GM12878 (cell line): ENCODE results near the gene ZNF334. TPM values are rescaled to one million over a fixed set of nuclear protein-coding genes. Genes with fewer than 3 reads are reported as not detected.

ENCODE experiments used
- ATAC-seq: fragments of 200-7000 bp; cut with Tn5 transposase; 3 replicates; pipeline ENCODE4 v1.9.1; 2020; ENCODE audit warnings: mild to moderate bottlenecking, moderate library complexity
- BruUV-seq: library from RNA; stranded (reverse); fragments of 400-500 nt; replicated peaks from 2 replicates; lab custom pipeline; 2021; lab: Mats Ljungman, UMichigan
- CTCF ChIA-PET: fragments of 300-600 bp; sonication (Branson Sonifier 250); formaldehyde crosslinking; extraction: SDS; loops from one replicate; lab custom pipeline; 2021; ENCODE audit warnings: inconsistent platforms; lab: Yijun Ruan, JAX
- POLR2A ChIA-PET: fragments of 350-600 bp; formaldehyde crosslinking; extraction: SDS; loops from one replicate; lab custom pipeline; 2021; ENCODE audit warnings: inconsistent platforms; lab: Charles Lee
- RAD21 ChIA-PET: fragments of 300-600 bp; sonication (Branson Sonifier 250); formaldehyde crosslinking; loops from one replicate; lab custom pipeline; 2023; ENCODE audit warnings: antibody characterized with exemption; ENCODE audit not compliant: unreplicated experiment; lab: Charles Lee
- SMC1A ChIA-PET: fragments of 300-600 bp; sonication (Branson Sonifier 250); formaldehyde crosslinking; loops from one replicate; lab custom pipeline; 2023; ENCODE audit not compliant: unreplicated experiment, uncharacterized antibody; lab: Charles Lee
- DNase-seq: peaks from one replicate; pipeline ENCODE4 v3.0.0-alpha.2; 2011; ENCODE audit warnings: low read depth, low spot score
- FAIRE-seq: peaks from 3 replicates; lab custom pipeline; 2011; peaks lifted over from hg19 to GRCh38; lab: Jason Lieb, UNC
- H2AFZ ChIP-seq: 2 replicates; pipeline ENCODE4 v1.6.0; 2011; ENCODE audit warnings: low read depth, low read length, control low read depth; ENCODE audit not compliant: control insufficient read depth
- H3K27ac ChIP-seq: 2 replicates; pipeline ENCODE4 v1.5.1; 2011; ENCODE audit warnings: control low read depth; ENCODE audit not compliant: control insufficient read depth, insufficient read depth
- H3K27me3 ChIP-seq, 2 experiments: replicated peaks in 1 of 2; 2 replicates each; pipeline versions ENCODE4 v1.6.0 to v1.6.1; 2011; ENCODE audit warnings: low read length in 1 of 2; ENCODE audit not compliant: control insufficient read depth in 2 of 2, insufficient read depth in 2 of 2
- H3K36me3 ChIP-seq, 2 experiments: 2 replicates each; pipeline ENCODE4 v1.5.1; 2011; ENCODE audit warnings: low read length in 1 of 2; ENCODE audit not compliant: control insufficient read depth in 2 of 2, insufficient read depth in 2 of 2
- H3K4me1 ChIP-seq: 2 replicates; pipeline ENCODE4 v1.6.1; 2011; ENCODE audit warnings: mild to moderate bottlenecking, low read length, moderate library complexity, mixed read lengths; ENCODE audit not compliant: control insufficient read depth, insufficient read depth
- H3K4me2 ChIP-seq: 2 replicates; pipeline ENCODE4 v1.6.0; 2011; ENCODE audit warnings: control low read depth; ENCODE audit not compliant: control insufficient read depth, insufficient read depth
- H3K4me3 ChIP-seq: fragments of 200-600 bp; sonication (generic); 2 replicates; pipeline ENCODE4 v1.5.1; 2016
- H3K79me2 ChIP-seq: 2 replicates; pipeline ENCODE4 v1.6.0; 2011; ENCODE audit warnings: low read length; ENCODE audit not compliant: control insufficient read depth, insufficient read depth
- H3K9ac ChIP-seq: 2 replicates; pipeline ENCODE4 v1.8.0; 2011; ENCODE audit warnings: low read length, control low read depth, mixed read lengths; ENCODE audit not compliant: control insufficient read depth, insufficient read depth
- H3K9me3 ChIP-seq: replicated peaks from 3 replicates; pipeline ENCODE4 v1.5.1; 2011; ENCODE audit warnings: mild to moderate bottlenecking, low read length; ENCODE audit not compliant: control insufficient read depth, insufficient read depth
- H4K20me1 ChIP-seq: 2 replicates; pipeline ENCODE4 v1.6.0; 2011; ENCODE audit not compliant: control insufficient read depth, insufficient read depth
- CTCF ChIP-seq, 3 experiments: IDR thresholded peaks in 2 of 3; conservative IDR thresholded peaks in 1 of 3; 2 replicates each; pipeline ENCODE4 v1.5.1; 2011; ENCODE audit warnings: low read depth in 3 of 3, low read length in 3 of 3, mild to moderate bottlenecking in 3 of 3, control low read depth in 2 of 3, moderate library complexity in 2 of 3, inconsistent platforms in 1 of 3, mixed read lengths in 1 of 3; ENCODE audit not compliant: control insufficient read depth in 2 of 3, insufficient read depth in 1 of 3; ENCODE audit errors: extremely low read depth in 1 of 3
- E2F8 ChIP-seq: fragments of 450-650 bp; IDR thresholded peaks from 2 replicates; pipeline ENCODE4 v1.6.1; 2018; ENCODE audit warnings: mild to moderate bottlenecking, low read depth, moderate library complexity; ENCODE audit not compliant: partially characterized antibody
- NR2C2 ChIP-seq: IDR thresholded peaks from 2 replicates; pipeline ENCODE4 v1.6.1; 2011; ENCODE audit warnings: borderline replicate concordance, low read depth; ENCODE audit not compliant: control insufficient read depth, insufficient read length
- PAX5 ChIP-seq: IDR thresholded peaks from 2 replicates; pipeline ENCODE4 v1.6.1; 2011; ENCODE audit warnings: low read depth, low read length, borderline replicate concordance
- PKNOX1 ChIP-seq: fragments of 450-650 bp; IDR thresholded peaks from 2 replicates; pipeline ENCODE4 v1.6.1; 2016; ENCODE audit warnings: mild to moderate bottlenecking
- RBBP5 ChIP-seq: fragments of 200-600 bp; sonication (generic); conservative IDR thresholded peaks from 2 replicates; pipeline ENCODE4 v1.6.1; 2016
- SMC3 ChIP-seq: IDR thresholded peaks from 2 replicates; pipeline ENCODE4 v1.6.1; 2011; ENCODE audit warnings: low read length, improper control_type of control experiment, borderline replicate concordance
- SPI1 ChIP-seq: IDR thresholded peaks from 2 replicates; pipeline ENCODE4 v1.6.1; 2011; ENCODE audit warnings: low read depth, mild to moderate bottlenecking, low read length, moderate library complexity, borderline replicate concordance; ENCODE audit not compliant: insufficient read depth
- SREBF1 ChIP-seq: IDR thresholded peaks from 2 replicates; pipeline ENCODE4 v1.6.1; 2012; ENCODE audit warnings: mild to moderate bottlenecking, low read length
- WGBS: methylation state at CpG from one replicate; pipeline ENCODE4 v1.1.6; 2016; ENCODE audit warnings: low lambda C conversion rate; ENCODE audit not compliant: insufficient replicate concordance, insufficient coverage; ENCODE audit errors: missing lambda C conversion rate; 5-methylcytosine and 5-hydroxymethylcytosine counted together
- in situ Hi-C: fragments of 300-500 bp; cut with MboI; formaldehyde crosslinking; loops from 9 replicates; pipeline ENCODE4 v1.14.3; 2018; ENCODE audit warnings: mixed read lengths
- intact Hi-C: fragments of 100-400 bp; cut with micrococcal nuclease; formaldehyde crosslinking; loops from one replicate; pipeline ENCODE4 v1.14.2; 2022; ENCODE audit not compliant: unreplicated experiment
- polyA plus RNA-seq, 11 experiments: library from polyadenylated mRNA; depleted of rRNA in 4 of 11; unstranded in 6 of 11; stranded (reverse) in 5 of 11; fragments of >200 nt; fragmentation: Nextera tagmentation in 4 of 11; fragmentation: Illumina TruSeq in 1 of 11; extraction: Ambion mirVana in 4 of 11; extraction: Trizol in 1 of 11; gene quantifications; 1 replicate in 1 of 11; 2 replicates in 10 of 11; pipeline versions ENCODE4 v1.2.1 to v1.2.3, GENCODE V29; 2011 to 2016; ENCODE audit warnings: inconsistent platforms in 2 of 11, missing spikeins in 2 of 11, low read depth in 1 of 11
- total RNA-seq, 4 experiments: library from RNA; depleted of rRNA in 3 of 4; stranded (reverse); fragments of >200 nt in 3 of 4; fragmentation: Illumina TruSeq in 1 of 4; extraction: Trizol in 1 of 4; gene quantifications; 2 replicates each; pipeline versions ENCODE4 v1.2.1 to v1.2.3, GENCODE V29; 2013 to 2021
- TF ChIP-seq, protein P1 (sequence below): fragments of 450-650 bp; IDR thresholded peaks from 2 replicates; pipeline ENCODE4 v1.6.1; 2017; ENCODE audit warnings: mild to moderate bottlenecking, moderate library complexity

The ZNF334 gene
- total and polyA plus RNA-seq, 10 of the 15 experiments (the other 5 are each of a cell fraction or from before 2014, with no cell fraction given) = 0.08 to 2.0 (median 1.2) TPM

DNA sequence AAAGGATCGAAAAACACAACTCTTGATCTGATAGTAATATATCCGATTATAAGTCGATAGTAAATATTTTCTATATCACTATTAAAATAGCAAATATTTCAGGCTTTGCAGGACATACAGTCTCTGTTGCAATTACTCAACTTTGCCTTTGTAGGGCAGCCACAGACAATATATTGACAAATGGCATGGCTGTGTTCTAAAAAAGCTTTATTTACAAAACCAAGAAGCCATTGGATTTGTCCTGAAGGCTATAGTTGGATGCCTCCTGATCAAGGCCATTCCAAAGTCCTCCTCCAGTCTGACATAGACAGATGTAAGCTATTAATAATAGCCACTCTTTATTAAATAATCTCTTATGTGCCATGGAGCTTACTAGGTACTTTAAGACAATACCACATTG is 31.2 kb upstream of the ZNF334 start:
- POLR2A ChIA-PET = no interaction called here
- intact Hi-C loops = loop anchor here (5.0 kb wide), 1 partner anchor 138 kb away; no protein-coding TSS in a partner anchor
- ATAC-seq (no peak), FAIRE-seq (no peak), DNase-seq (no peak)
- Histone ChIP-seq H3K36me3 (no peaks in the 10 kb centered on the region), H3K79me2 (no peaks in the 10 kb centered on the region), H3K27ac (no peak overlapping the region; the same call in 1 of the 2 replicates), H3K4me2 (peak overlapping the region; percentile 84), H3K9me3 (no peaks in the 10 kb centered on the region; the same call in 2 of the 3 replicates), H3K27me3 (no peaks in the 10 kb centered on the region), H2AFZ (no peak overlapping the region), H4K20me1 (no peaks in the 10 kb centered on the region), H3K4me3 (no peak overlapping the region), H3K4me1 (peaks cover 25% of the 10 kb centered on the region), H3K9ac (no peak overlapping the region)
- CTCF ChIA-PET = interaction anchor here (0.6 to 2.7 kb wide), 20 partner anchors 10 to 208 kb away, joined by 3 to 12 read pairs (median 4); partner anchors contain the start of gene TP53RK
- SMC1A ChIA-PET = interaction anchor here (0.5 to 1.8 kb wide), 14 partner anchors 11 to 592 kb away, joined by 3 to 12 read pairs (median 4); partner anchors contain the start of gene TP53RK
- RAD21 ChIA-PET = interaction anchor here (1.0 to 1.7 kb wide), 6 partner anchors 11 to 142 kb away, joined by 3 to 19 read pairs (median 4); no protein-coding TSS in a partner anchor
- WGBS = 75% methylated on average over 3 of the region's 3 CpGs
- in situ Hi-C loops = no loop called here
- BruUV-seq = no TSS peak
- TF ChIP-seq RBBP5 = no peak
- no peak for TF ChIP-seq PKNOX1
- no peak for TF ChIP-seq SREBF1
- no peak for TF ChIP-seq SPI1
- TF ChIP-seq CTCF (IDR thresholded peaks at IDR 0.05 in 2 of 3, conservative IDR thresholded peaks at IDR 0.05 in 1 of 3; ENCODE audit: control insufficient read depth in 2 of 3, extremely low read depth in 1 of 3, insufficient read depth in 1 of 3, low read depth in 3 of 3, low read length in 3 of 3) = peak in 2 of 3 experiments; percentile 30 to 31; a peak in 3 of 6 replicates
- TF ChIP-seq PAX5 = no peak
- TF ChIP-seq SMC3 = peak; percentile 41; the same call in 1 of the 2 replicates
- TF ChIP-seq, protein P1, sequence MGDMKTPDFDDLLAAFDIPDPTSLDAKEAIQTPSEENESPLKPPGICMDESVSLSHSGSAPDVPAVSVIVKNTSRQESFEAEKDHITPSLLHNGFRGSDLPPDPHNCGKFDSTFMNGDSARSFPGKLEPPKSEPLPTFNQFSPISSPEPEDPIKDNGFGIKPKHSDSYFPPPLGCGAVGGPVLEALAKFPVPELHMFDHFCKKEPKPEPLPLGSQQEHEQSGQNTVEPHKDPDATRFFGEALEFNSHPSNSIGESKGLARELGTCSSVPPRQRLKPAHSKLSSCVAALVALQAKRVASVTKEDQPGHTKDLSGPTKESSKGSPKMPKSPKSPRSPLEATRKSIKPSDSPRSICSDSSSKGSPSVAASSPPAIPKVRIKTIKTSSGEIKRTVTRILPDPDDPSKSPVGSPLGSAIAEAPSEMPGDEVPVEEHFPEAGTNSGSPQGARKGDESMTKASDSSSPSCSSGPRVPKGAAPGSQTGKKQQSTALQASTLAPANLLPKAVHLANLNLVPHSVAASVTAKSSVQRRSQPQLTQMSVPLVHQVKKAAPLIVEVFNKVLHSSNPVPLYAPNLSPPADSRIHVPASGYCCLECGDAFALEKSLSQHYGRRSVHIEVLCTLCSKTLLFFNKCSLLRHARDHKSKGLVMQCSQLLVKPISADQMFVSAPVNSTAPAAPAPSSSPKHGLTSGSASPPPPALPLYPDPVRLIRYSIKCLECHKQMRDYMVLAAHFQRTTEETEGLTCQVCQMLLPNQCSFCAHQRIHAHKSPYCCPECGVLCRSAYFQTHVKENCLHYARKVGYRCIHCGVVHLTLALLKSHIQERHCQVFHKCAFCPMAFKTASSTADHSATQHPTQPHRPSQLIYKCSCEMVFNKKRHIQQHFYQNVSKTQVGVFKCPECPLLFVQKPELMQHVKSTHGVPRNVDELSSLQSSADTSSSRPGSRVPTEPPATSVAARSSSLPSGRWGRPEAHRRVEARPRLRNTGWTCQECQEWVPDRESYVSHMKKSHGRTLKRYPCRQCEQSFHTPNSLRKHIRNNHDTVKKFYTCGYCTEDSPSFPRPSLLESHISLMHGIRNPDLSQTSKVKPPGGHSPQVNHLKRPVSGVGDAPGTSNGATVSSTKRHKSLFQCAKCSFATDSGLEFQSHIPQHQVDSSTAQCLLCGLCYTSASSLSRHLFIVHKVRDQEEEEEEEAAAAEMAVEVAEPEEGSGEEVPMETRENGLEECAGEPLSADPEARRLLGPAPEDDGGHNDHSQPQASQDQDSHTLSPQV = no peak
- TF ChIP-seq E2F8 = no peak
- no peak for TF ChIP-seq NR2C2
